IMR-90 (cell line): Measurements from ENCODE around the gene FLT3LG. TPM values are rescaled to one million over a fixed set of nuclear protein-coding genes. Genes with fewer than 3 reads are reported as not detected.

Source experiments
- ATAC-seq: fragments of 200-7000 bp; cut with Tn5 transposase; 2 replicates; pipeline ENCODE4 v1.9.1; 2020; ENCODE audit warnings: low read depth, mild to moderate bottlenecking, moderate library complexity
- BruUV-seq: library from RNA; stranded (reverse); fragments of 400-500 nt; replicated peaks from 2 replicates; lab custom pipeline; 2021; lab: Mats Ljungman, UMichigan
- CTCF ChIA-PET: fragments of 300-600 bp; formaldehyde crosslinking; extraction: SDS; loops from one replicate; lab custom pipeline; 2021; ENCODE audit warnings: antibody characterized with exemption; lab: Yijun Ruan, JAX
- POLR2A ChIA-PET: fragments of 300-600 bp; sonication (Branson Sonifier 250); formaldehyde crosslinking; loops from one replicate; lab custom pipeline; 2022; ENCODE audit warnings: antibody characterized with exemption; ENCODE audit not compliant: unreplicated experiment; lab: Charles Lee
- DNase-seq: peaks from one replicate; pipeline ENCODE4 v3.0.0; 2013
- H2AFZ ChIP-seq: replicated peaks from 2 replicates; pipeline ENCODE3; 2013; ENCODE audit warnings: low read length, mild to moderate bottlenecking; ENCODE audit not compliant: poor library complexity
- H2AK5ac ChIP-seq: 2 replicates; pipeline ENCODE4 v1.6.1; 2013; ENCODE audit warnings: low read depth, low read length, inconsistent platforms
- H2AK9ac ChIP-seq: replicated peaks from 2 replicates; pipeline ENCODE3; 2013; ENCODE audit warnings: mild to moderate bottlenecking, low read depth, low read length, moderate library complexity; ENCODE audit not compliant: poor library complexity
- H2BK120ac ChIP-seq: 2 replicates; pipeline ENCODE4 v1.6.1; 2013; ENCODE audit warnings: low read depth, low read length, inconsistent platforms
- H2BK15ac ChIP-seq: 3 replicates; pipeline ENCODE4 v1.6.1; 2013; ENCODE audit warnings: low read depth, low read length, inconsistent platforms
- H2BK20ac ChIP-seq: 2 replicates; pipeline ENCODE4 v1.6.1; 2013; ENCODE audit warnings: low read depth, mild to moderate bottlenecking, inconsistent platforms, low read length, moderate library complexity
- H2BK5ac ChIP-seq: 2 replicates; pipeline ENCODE4 v1.6.1; 2013; ENCODE audit warnings: mild to moderate bottlenecking, low read depth, low read length, inconsistent platforms; ENCODE audit not compliant: poor library complexity, severe bottlenecking
- H3K14ac ChIP-seq: replicated peaks from 2 replicates; pipeline ENCODE4 v1.6.1; 2013; ENCODE audit warnings: low read depth, low read length, inconsistent platforms
- H3K18ac ChIP-seq: 2 replicates; pipeline ENCODE4 v1.6.1; 2013; ENCODE audit warnings: low read depth, low read length, control low read depth
- H3K23ac ChIP-seq: 2 replicates; pipeline ENCODE4 v1.6.1; 2013; ENCODE audit warnings: low read depth, low read length, inconsistent platforms
- H3K27ac ChIP-seq: 2 replicates; pipeline ENCODE4 v1.5.1; 2013; ENCODE audit warnings: mild to moderate bottlenecking, control low read depth, low read length; ENCODE audit not compliant: insufficient read depth
- H3K27me3 ChIP-seq: 2 replicates; pipeline ENCODE4 v1.6.1; 2013; ENCODE audit warnings: low read length; ENCODE audit not compliant: control insufficient read depth, insufficient read depth
- H3K36me3 ChIP-seq: 2 replicates; pipeline ENCODE4 v1.6.1; 2013; ENCODE audit warnings: low read length, mixed read lengths; ENCODE audit not compliant: control insufficient read depth, insufficient read depth
- H3K4ac ChIP-seq: 2 replicates; pipeline ENCODE4 v1.6.1; 2013; ENCODE audit warnings: low read depth, low read length, inconsistent platforms
- H3K4me1 ChIP-seq: 2 replicates; pipeline ENCODE4 v1.6.1; 2013; ENCODE audit warnings: low read length, mixed read lengths; ENCODE audit not compliant: control insufficient read depth, insufficient read depth
- H3K4me2 ChIP-seq: 2 replicates; pipeline ENCODE4 v1.6.1; 2013; ENCODE audit warnings: low read depth, mild to moderate bottlenecking, control low read depth, low read length, moderate library complexity
- H3K4me3 ChIP-seq: 2 replicates; pipeline ENCODE4 v1.5.1; 2013; ENCODE audit warnings: low read depth, mild to moderate bottlenecking, control low read depth, low read length, moderate library complexity; ENCODE audit not compliant: insufficient read depth
- H3K56ac ChIP-seq: 2 replicates; pipeline ENCODE4 v1.6.1; 2013; ENCODE audit warnings: low read length, inconsistent platforms; ENCODE audit not compliant: insufficient read depth; ENCODE audit errors: extremely low read depth
- H3K79me1 ChIP-seq, 2 experiments: 2 replicates each; pipeline ENCODE4 v1.6.1; 2013; ENCODE audit warnings: low read length in 2 of 2, inconsistent platforms in 1 of 2, low read depth in 1 of 2
- H3K9ac ChIP-seq: 2 replicates; pipeline ENCODE4 v1.6.1; 2013; ENCODE audit warnings: low read depth, low read length, control low read depth
- H3K9me1 ChIP-seq: 2 replicates; pipeline ENCODE4 v1.6.1; 2013; ENCODE audit warnings: low read length, inconsistent platforms; ENCODE audit not compliant: insufficient read depth
- H3K9me3 ChIP-seq: 2 replicates; pipeline ENCODE4 v1.6.1; 2013; ENCODE audit warnings: low read length; ENCODE audit not compliant: control insufficient read depth, insufficient read depth
- H4K20me1 ChIP-seq: 2 replicates; pipeline ENCODE4 v1.6.1; 2013; ENCODE audit warnings: low read length, inconsistent platforms; ENCODE audit not compliant: insufficient read depth
- H4K5ac ChIP-seq: 2 replicates; pipeline ENCODE4 v1.6.1; 2013; ENCODE audit warnings: mild to moderate bottlenecking, low read depth, low read length, control low read depth
- H4K8ac ChIP-seq, 2 experiments: 2 replicates each; pipeline ENCODE4 v1.6.1; 2013; ENCODE audit warnings: low read depth in 2 of 2, low read length in 2 of 2, control low read depth in 1 of 2, inconsistent platforms in 1 of 2
- H4K91ac ChIP-seq: 2 replicates; pipeline ENCODE4 v1.6.1; 2013; ENCODE audit warnings: low read depth, low read length, inconsistent platforms; ENCODE audit not compliant: insufficient read depth
- BHLHE40 ChIP-seq: fragments of 150-350 bp; IDR thresholded peaks from 2 replicates; pipeline ENCODE4 v1.6.1; 2016; ENCODE audit warnings: mild to moderate bottlenecking, low read depth, low read length
- CEBPB ChIP-seq: IDR thresholded peaks from 2 replicates; pipeline ENCODE4 v1.6.1; 2012; ENCODE audit warnings: low read depth, low read length, improper control_type of control experiment
- CHD1 ChIP-seq: IDR thresholded peaks from 2 replicates; pipeline ENCODE4 v1.6.1; 2012; ENCODE audit warnings: low read depth, low read length, improper control_type of control experiment
- ELK1 ChIP-seq: fragments of 150-350 bp; IDR thresholded peaks from 2 replicates; pipeline ENCODE4 v1.6.1; 2016; ENCODE audit warnings: low read depth, mild to moderate bottlenecking, low read length, moderate library complexity, borderline replicate concordance
- FOS ChIP-seq: fragments of 150-350 bp; IDR thresholded peaks from 2 replicates; pipeline ENCODE4 v1.6.1; 2016; ENCODE audit warnings: low read depth, low read length
- MAFK ChIP-seq: IDR thresholded peaks from 2 replicates; pipeline ENCODE4 v1.6.1; 2012; ENCODE audit warnings: low read depth, low read length, improper control_type of control experiment
- MAZ ChIP-seq: IDR thresholded peaks from 2 replicates; pipeline ENCODE4 v1.6.1; 2012; ENCODE audit warnings: low read depth, mild to moderate bottlenecking, low read length, improper control_type of control experiment, moderate library complexity, borderline replicate concordance
- MXI1 ChIP-seq: IDR thresholded peaks from 2 replicates; pipeline ENCODE4 v1.6.1; 2012; ENCODE audit warnings: low read depth, mild to moderate bottlenecking, low read length, moderate library complexity, borderline replicate concordance
- NFE2L2 ChIP-seq: fragments of 150-350 bp; IDR thresholded peaks from 2 replicates; pipeline ENCODE4 v1.6.1; 2016; ENCODE audit warnings: low read depth, mild to moderate bottlenecking, low read length
- POLR2A ChIP-seq: IDR thresholded peaks from 2 replicates; pipeline ENCODE4 v1.6.1; 2012; ENCODE audit warnings: mild to moderate bottlenecking, low read depth, low read length
- RCOR1 ChIP-seq: IDR thresholded peaks from 2 replicates; pipeline ENCODE4 v1.6.1; 2012; ENCODE audit warnings: mild to moderate bottlenecking, low read length, improper control_type of control experiment; ENCODE audit not compliant: insufficient replicate concordance
- RFX5 ChIP-seq: IDR thresholded peaks from 2 replicates; pipeline ENCODE4 v1.8.0; 2012; ENCODE audit warnings: low read depth, mild to moderate bottlenecking, low read length, moderate library complexity
- SMC3 ChIP-seq: fragments of 150-350 bp; IDR thresholded peaks from 2 replicates; pipeline ENCODE4 v1.6.1; 2016; ENCODE audit warnings: low read depth, mild to moderate bottlenecking, antibody characterized with exemption, low read length, moderate library complexity
- USF2 ChIP-seq: fragments of 150-350 bp; IDR thresholded peaks from 2 replicates; pipeline ENCODE4 v1.6.1; 2017; ENCODE audit warnings: mild to moderate bottlenecking, antibody characterized with exemption, low read length, low read depth
- WGBS, 2 experiments: methylation state at CpG; one replicate each; pipeline versions ENCODE4 v1.1.5 to v1.1.7; 2013; ENCODE audit warnings: missing lambda C conversion rate in 2 of 2; ENCODE audit not compliant: insufficient read length in 1 of 2; ENCODE audit errors: extremely low coverage in 2 of 2; 5-methylcytosine and 5-hydroxymethylcytosine counted together
- dilution Hi-C: fragments of 300-500 bp; cut with HindIII; formaldehyde crosslinking; loops from one replicate; pipeline ENCODE4 v1.14.3; 2018; ENCODE audit warnings: low sequenced_read_pairs; ENCODE audit not compliant: unreplicated experiment
- in situ Hi-C: fragments of 300-500 bp; cut with MboI; formaldehyde crosslinking; loops from 3 replicates; pipeline ENCODE4 v1.14.3; 2019; ENCODE audit warnings: low sequenced_read_pairs, inconsistent platforms, mixed read lengths
- intact Hi-C: fragments of 100-400 bp; cut with micrococcal nuclease; formaldehyde crosslinking; loops from 2 replicates; pipeline ENCODE4 v1.10.0; 2022
- polyA plus RNA-seq, 3 experiments: library from polyadenylated mRNA; depleted of rRNA; stranded (reverse); fragments of >200 nt; gene quantifications; 2 replicates each; pipeline ENCODE4 v1.2.3, GENCODE V29; 2012; ENCODE audit warnings: low replicate concordance in 1 of 3
- total RNA-seq: library from RNA; depleted of rRNA; stranded (reverse); fragments of >200 nt; gene quantifications from 2 replicates; pipeline ENCODE4 v1.2.3, GENCODE V29; 2012

Gene FLT3LG
- total and polyA plus RNA-seq, 2 of the 4 experiments (the other 2 are of a cell fraction), result 0.90 to 8.3 TPM

- dilution Hi-C loops, result no loop called here
- intact Hi-C loops, result no loop called here
- Histone ChIP-seq H3K14ac (peak overlapping the region; percentile 98), H2BK15ac (no peak overlapping the region), H3K4me1 (peaks cover 7% of the 10 kb centered on the region), H3K9ac (peak overlapping the region; percentile 99), H4K8ac (peak overlapping the region; percentile 80 to 91), H2AK5ac (peak overlapping the region; percentile 90), H2BK5ac (peak overlapping the region; percentile 86), H2AFZ (no peak overlapping the region), H2BK20ac (no peak overlapping the region), H4K5ac (peak overlapping the region; percentile 65), H3K36me3 (peaks cover 47% of the 10 kb centered on the region), H3K4me3 (peak overlapping the region; percentile 70), H4K20me1 (peaks cover 56% of the 10 kb centered on the region), H3K9me3 (no peaks in the 10 kb centered on the region), H4K91ac (peak overlapping the region; percentile 86), H3K9me1 (peaks cover 5% of the 10 kb centered on the region), H3K18ac (peak overlapping the region; percentile 16; the same call in 1 of the 2 replicates), H3K23ac (peak overlapping the region; percentile 99), H3K27me3 (no peaks in the 10 kb centered on the region), H2BK120ac (no peak overlapping the region; the same call in 1 of the 2 replicates), H3K56ac (peak overlapping the region; percentile 99), H3K4ac (peak overlapping the region; percentile 93), H3K27ac (peak overlapping the region; percentile 82), H3K4me2 (peak overlapping the region; percentile 91), H3K79me1 (peaks cover 11 to 39% of the 10 kb centered on the region in 2 experiments), H2AK9ac (peak overlapping the region; percentile 100)
- 1% methylated on average over 15 of the region's 26 CpGs; no CpG with 5 or more reads in 1 of the 2 experiments for WGBS, 2 experiments
- in situ Hi-C loops, result no loop called here
- ChIA-PET POLR2A (interaction anchor here (1.1 kb wide), 1 partner anchor 26 kb away, joined by 3 read pairs; no protein-coding TSS in a partner anchor), CTCF (interaction anchor here (0.5 kb wide), 1 partner anchor 14 kb away, joined by 3 read pairs; the partner anchor contains the start of gene FLT3LG)
- no TSS peak for BruUV-seq
- ATAC-seq (no peak), DNase-seq (no peak)
- no peak for TF ChIP-seq MAFK
- no peak for TF ChIP-seq NFE2L2
- no peak for TF ChIP-seq POLR2A
- TF ChIP-seq FOS, result no peak
- no peak for TF ChIP-seq RFX5
- no peak for TF ChIP-seq BHLHE40
- no peak for TF ChIP-seq MAZ
- no peak for TF ChIP-seq RCOR1
- no peak for TF ChIP-seq CHD1
- TF ChIP-seq USF2, result no peak
- no peak for TF ChIP-seq CEBPB
- no peak for TF ChIP-seq SMC3
- no peak for TF ChIP-seq ELK1
- no peak for TF ChIP-seq MXI1
Observed at GRCh38 chr19:49488046-49488862, 14.2 kb downstream of the FLT3LG start.
